Kidney (tissue), 14 donors: ENCODE data around the gene BTBD9. TPM values are rescaled to one million over a fixed set of nuclear protein-coding genes. Genes with fewer than 3 reads are reported as not detected.
A peak's percentile ranks its signal among the peaks of the same experiment; 100 is the strongest.

Experiments
- DNase-seq, 5 donors: peaks; one replicate each; pipeline ENCODE4 v3.0.0-alpha.2; 2013 to 2020
- FAIRE-seq: peaks from 2 replicates; lab custom pipeline; 2012; peaks lifted over from hg19 to GRCh38; lab: Jason Lieb, UNC
- H3K27ac ChIP-seq, 2 donors: one replicate each; pipeline ENCODE4 v1.7.0; 2013; ENCODE audit warnings: low read depth in 2 of 2, low read length in 2 of 2, inconsistent platforms in 1 of 2
- H3K27me3 ChIP-seq: one replicate; pipeline ENCODE4 v1.7.1; 2013; ENCODE audit warnings: low read length, inconsistent platforms; ENCODE audit not compliant: control insufficient read depth, insufficient read depth
- H3K36me3 ChIP-seq, 3 donors: one replicate each; pipeline versions ENCODE4 v1.7.0 to v1.7.1; 2013; ENCODE audit warnings: low read length in 3 of 3, control low read depth in 1 of 3, inconsistent platforms in 1 of 3; ENCODE audit not compliant: insufficient read depth in 3 of 3, control insufficient read depth in 2 of 3
- H3K4me1 ChIP-seq, 3 donors: one replicate each; pipeline versions ENCODE4 v1.7.0 to v1.7.1; 2013; ENCODE audit warnings: low read length in 3 of 3, inconsistent platforms in 1 of 3, low read depth in 1 of 3; ENCODE audit not compliant: control insufficient read depth in 2 of 3, insufficient read depth in 2 of 3
- H3K4me3 ChIP-seq, 3 donors: one replicate each; pipeline versions ENCODE4 v1.7.0 to v1.8.1; 2013; ENCODE audit warnings: low read length in 3 of 3, control low read depth in 1 of 3, inconsistent platforms in 1 of 3
- H3K9ac ChIP-seq, 3 donors: one replicate each; pipeline versions ENCODE4 v1.7.0 to v1.7.1; 2013; ENCODE audit warnings: low read length in 3 of 3, control low read depth in 1 of 3, inconsistent platforms in 1 of 3
- H3K9me3 ChIP-seq, 3 donors: one replicate each; pipeline versions ENCODE4 v1.7.0 to v1.7.1; 2013; ENCODE audit warnings: low read length in 3 of 3, control low read depth in 1 of 3, inconsistent platforms in 1 of 3; ENCODE audit not compliant: control insufficient read depth in 2 of 3, insufficient read depth in 1 of 3
- intact Hi-C: fragments of 100-400 bp; cut with DNase I; formaldehyde crosslinking; loops from one replicate; pipeline ENCODE4 v1.11.1; 2022
- polyA plus RNA-seq: library from polyadenylated mRNA; stranded (reverse); fragments of 350-450 nt; fragmentation: Illumina TruSeq; extraction: RNeasy Lipid Tissue Mini Kit (QIAGEN cat#74804); gene quantifications from one replicate; pipeline ENCODE4 v1.2.3, GENCODE V29; 2014; ENCODE audit warnings: low read depth, low replicate concordance; ENCODE audit not compliant: insufficient read depth
- total RNA-seq: library from RNA; stranded (reverse); fragmentation: NEBNext Ultra II Directional; extraction: Animal tissue kit (Norgen Biotek cat#: 25700); gene quantifications from one replicate; pipeline ENCODE4 v1.2.1, GENCODE V29; 2021
- TF ChIP-seq, protein P1 (sequence below): IDR thresholded peaks from 3 replicates; pipeline ENCODE4 v1.5.1; 2012; ENCODE audit warnings: mild to moderate bottlenecking, moderate library complexity, borderline replicate concordance; ENCODE audit not compliant: insufficient read depth; ENCODE audit errors: extremely low read depth
- donor health status: control.
- donor health status: control.
- donor health status: control.
- donor health status: control.
- donor health status: control.
- donor health status: DM: yes; HTN: yes; CAD: no.
- donor health status: Normal renal cell carcinoma (clear cell type).

The BTBD9 gene
- total and polyA plus RNA-seq, 2 donors from 2014 or later, result 4.2 to 29.9 TPM

DNA sequence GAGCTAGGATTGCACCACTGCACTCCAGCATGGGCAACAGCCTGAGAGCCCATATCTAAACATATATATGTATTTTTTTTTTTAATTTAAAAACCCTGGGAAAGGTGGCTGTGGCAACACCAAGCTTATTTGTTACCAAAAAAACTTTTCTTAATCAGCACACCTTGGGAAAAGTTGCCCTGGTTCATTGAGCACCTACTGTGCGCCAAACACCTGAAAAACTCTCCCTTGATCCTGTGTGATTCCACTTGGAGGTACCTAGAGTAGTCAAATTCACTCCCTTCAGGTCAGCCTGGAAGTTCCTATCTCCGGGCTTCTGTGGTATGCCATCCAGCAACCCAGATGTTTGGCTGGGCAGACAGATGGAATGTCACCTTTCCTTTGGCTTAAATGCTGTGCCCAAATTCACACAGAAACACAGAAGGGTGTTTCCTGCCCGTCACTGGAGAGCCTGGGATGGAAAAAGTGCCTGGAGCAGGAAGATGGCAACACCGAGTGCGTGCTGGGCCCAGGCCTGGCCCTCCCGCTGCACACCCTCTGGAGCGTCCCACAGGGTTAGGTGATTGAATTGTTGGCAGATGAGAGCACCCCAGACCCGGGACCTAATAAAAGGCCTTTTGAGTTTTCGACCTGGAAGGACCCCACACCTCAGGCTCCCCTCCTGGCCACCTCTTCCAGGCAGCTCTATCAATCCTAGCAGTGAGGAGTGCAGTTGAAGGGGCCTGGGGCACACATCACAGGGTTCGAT lies 482.7 kb downstream of the BTBD9 start:
- Histone ChIP-seq H3K9me3 (no peaks in the 10 kb centered on the region), H3K4me1 (peaks cover 0 to 3% (median 0%) of the 10 kb centered on the region in 3 donors), H3K27ac (no peak overlapping the region), H3K36me3 (peaks cover 0 to 3% (median 0%) of the 10 kb centered on the region in 3 donors), H3K4me3 (no peak overlapping the region), H3K27me3 (no peaks in the 10 kb centered on the region), H3K9ac (no peak overlapping the region)
- TF ChIP-seq, protein P1, sequence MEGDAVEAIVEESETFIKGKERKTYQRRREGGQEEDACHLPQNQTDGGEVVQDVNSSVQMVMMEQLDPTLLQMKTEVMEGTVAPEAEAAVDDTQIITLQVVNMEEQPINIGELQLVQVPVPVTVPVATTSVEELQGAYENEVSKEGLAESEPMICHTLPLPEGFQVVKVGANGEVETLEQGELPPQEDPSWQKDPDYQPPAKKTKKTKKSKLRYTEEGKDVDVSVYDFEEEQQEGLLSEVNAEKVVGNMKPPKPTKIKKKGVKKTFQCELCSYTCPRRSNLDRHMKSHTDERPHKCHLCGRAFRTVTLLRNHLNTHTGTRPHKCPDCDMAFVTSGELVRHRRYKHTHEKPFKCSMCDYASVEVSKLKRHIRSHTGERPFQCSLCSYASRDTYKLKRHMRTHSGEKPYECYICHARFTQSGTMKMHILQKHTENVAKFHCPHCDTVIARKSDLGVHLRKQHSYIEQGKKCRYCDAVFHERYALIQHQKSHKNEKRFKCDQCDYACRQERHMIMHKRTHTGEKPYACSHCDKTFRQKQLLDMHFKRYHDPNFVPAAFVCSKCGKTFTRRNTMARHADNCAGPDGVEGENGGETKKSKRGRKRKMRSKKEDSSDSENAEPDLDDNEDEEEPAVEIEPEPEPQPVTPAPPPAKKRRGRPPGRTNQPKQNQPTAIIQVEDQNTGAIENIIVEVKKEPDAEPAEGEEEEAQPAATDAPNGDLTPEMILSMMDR, result no peak
- intact Hi-C loops, result no loop called here
- FAIRE-seq (no peak), DNase-seq (no peak)

DNA sequence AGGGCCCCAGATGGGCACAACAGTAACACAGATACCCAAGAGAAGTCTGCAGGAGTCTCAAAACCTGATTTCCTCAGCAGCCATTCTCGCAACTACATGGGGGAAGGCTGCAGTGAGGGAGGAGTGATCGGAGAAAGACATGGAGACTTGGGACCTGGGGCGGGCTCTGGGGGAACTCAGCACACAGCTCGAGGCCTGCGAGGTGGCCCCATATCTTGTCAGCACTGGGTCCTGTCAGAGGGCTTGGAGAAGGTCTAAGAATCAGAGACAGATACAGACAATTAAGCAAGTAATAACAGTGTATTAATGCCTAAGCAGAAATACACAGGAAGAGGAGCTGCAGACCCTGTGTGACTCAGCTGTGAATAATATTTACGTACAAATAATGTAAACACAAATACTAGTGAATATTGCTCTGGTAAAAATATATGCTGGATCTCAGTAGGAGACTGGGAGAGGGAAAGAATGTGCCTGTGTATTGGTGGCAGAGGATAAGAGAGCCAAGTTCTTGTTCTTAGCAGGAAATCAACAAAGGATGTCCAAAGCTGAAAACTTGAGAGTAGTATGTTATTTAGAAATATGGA lies 484.0 kb downstream of the BTBD9 start:
- peak overlapping the region in 1 of 2 donors; percentile 33 for H3K27ac ChIP-seq
- TF ChIP-seq, protein P1, result no peak
- H3K9me3 ChIP-seq, result no peaks in the 10 kb centered on the region
- H3K4me1 ChIP-seq, result peaks cover 0 to 3% (median 0%) of the 10 kb centered on the region in 3 donors
- H3K4me3 ChIP-seq, result no peak overlapping the region
- H3K9ac ChIP-seq, result no peak overlapping the region
- no peak for FAIRE-seq
- H3K27me3 ChIP-seq, result no peaks in the 10 kb centered on the region
- H3K36me3 ChIP-seq, result peaks cover 0 to 3% (median 0%) of the 10 kb centered on the region in 3 donors
- no peak for DNase-seq
- intact Hi-C loops, result no loop called here

DNA sequence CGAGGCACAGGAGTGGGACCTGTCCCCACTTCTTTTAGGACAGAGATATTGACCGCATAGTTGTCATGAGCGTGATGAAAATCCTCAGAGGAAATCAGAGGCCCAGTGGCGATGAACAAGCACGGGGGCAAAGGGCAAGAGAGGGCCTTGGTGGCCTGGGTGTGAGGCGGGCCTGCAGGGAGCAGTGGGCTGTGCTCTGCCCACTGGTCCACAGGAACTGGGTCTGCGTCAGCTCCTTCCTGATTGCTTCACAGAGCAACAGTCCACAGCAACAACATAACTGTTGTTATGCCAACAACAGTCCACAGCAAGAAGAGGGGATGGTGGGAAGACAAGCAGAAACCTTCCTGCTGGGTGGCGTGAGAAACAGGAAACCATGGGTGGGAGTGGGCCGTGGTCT lies 484.6 kb downstream of the BTBD9 start:
- H3K4me1 ChIP-seq, result peaks cover 0 to 3% (median 0%) of the 10 kb centered on the region in 3 donors
- peaks cover 0 to 3% (median 0%) of the 10 kb centered on the region in 3 donors for H3K36me3 ChIP-seq
- intact Hi-C loops, result no loop called here
- DNase-seq (no peak), FAIRE-seq (no peak)
- peak overlapping the region in 1 of 2 donors; percentile 33 for H3K27ac ChIP-seq
- TF ChIP-seq, protein P1, result no peak
- no peak overlapping the region for H3K4me3 ChIP-seq
- H3K27me3 ChIP-seq, result no peaks in the 10 kb centered on the region
- no peak overlapping the region for H3K9ac ChIP-seq
- H3K9me3 ChIP-seq, result no peaks in the 10 kb centered on the region
